Vagina (tissue), 2 donors: Measurements from ENCODE around the gene EFCAB11. TPM values are rescaled to one million over a fixed set of nuclear protein-coding genes. Genes with fewer than 3 reads are reported as not detected.
A peak's percentile ranks its signal among the peaks of the same experiment; 100 is the strongest.
"Not testable (repeated sequence)": the region's sequence is repeated elsewhere in the genome, so short reads cannot be mapped to it uniquely, and the experiment has no call there.

Source experiments
- DNase-seq, 2 donors: peaks; one replicate each; pipeline ENCODE4 v3.0.0-alpha.2; 2017; ENCODE audit errors: extremely low spot score in 2 of 2
- H3K27ac ChIP-seq: fragments of 200-600 bp; sonication (generic); one replicate; pipeline ENCODE4 v1.5.1; 2019
- H3K27me3 ChIP-seq: fragments of 200-600 bp; sonication (generic); one replicate; pipeline ENCODE4 v1.5.1; 2019
- H3K36me3 ChIP-seq, 2 donors: fragments of 200-600 bp; sonication (generic); one replicate each; pipeline ENCODE4 v1.5.1; 2017 to 2019
- H3K4me1 ChIP-seq: fragments of 200-600 bp; sonication (generic); one replicate; pipeline ENCODE4 v1.5.1; 2019
- H3K4me3 ChIP-seq, 2 donors: fragments of 200-600 bp; sonication (generic); 1 replicate in 1 of 2; 2 replicates in 1 of 2; pipeline ENCODE4 v1.5.1; 2016 to 2019
- H3K9me3 ChIP-seq: fragments of 200-600 bp; sonication (generic); one replicate; pipeline ENCODE4 v1.5.1; 2019
- CTCF ChIP-seq, 3 experiments: fragments of 450-650 bp in 2 of 3; fragments of 200-600 bp in 1 of 3; sonication (generic) in 1 of 3; IDR thresholded peaks; one replicate each; pipeline ENCODE4 v1.5.1; 2017 to 2019; ENCODE audit warnings: antibody characterized with exemption in 3 of 3, mild to moderate bottlenecking in 2 of 3, moderate library complexity in 2 of 3
- POLR2A ChIP-seq, 2 donors: fragments of 450-650 bp; IDR thresholded peaks; one replicate each; pipeline ENCODE4 v1.6.1; 2017; ENCODE audit warnings: antibody characterized with exemption in 2 of 2, mild to moderate bottlenecking in 2 of 2, moderate library complexity in 2 of 2
- POLR2AphosphoS5 ChIP-seq, 2 donors: sonication (generic); formaldehyde crosslinking; IDR thresholded peaks; one replicate each; pipeline ENCODE4 v1.9.0; 2017; ENCODE audit warnings: antibody characterized with exemption in 2 of 2, mild to moderate bottlenecking in 2 of 2, low read depth in 1 of 2; ENCODE audit not compliant: insufficient read depth in 1 of 2
- intact Hi-C: fragments of 100-400 bp; cut with DNase I; formaldehyde crosslinking; loops from one replicate; pipeline ENCODE4 v1.15.1; 2023
- total RNA-seq: library from RNA; depleted of rRNA; stranded (reverse); fragments of >200 nt; gene quantifications from one replicate; pipeline ENCODE4 v1.2.3, GENCODE V29; 2016

Gene EFCAB11
- total RNA-seq, 1 donor from 2014 or later, result 9.6 TPM

DNA sequence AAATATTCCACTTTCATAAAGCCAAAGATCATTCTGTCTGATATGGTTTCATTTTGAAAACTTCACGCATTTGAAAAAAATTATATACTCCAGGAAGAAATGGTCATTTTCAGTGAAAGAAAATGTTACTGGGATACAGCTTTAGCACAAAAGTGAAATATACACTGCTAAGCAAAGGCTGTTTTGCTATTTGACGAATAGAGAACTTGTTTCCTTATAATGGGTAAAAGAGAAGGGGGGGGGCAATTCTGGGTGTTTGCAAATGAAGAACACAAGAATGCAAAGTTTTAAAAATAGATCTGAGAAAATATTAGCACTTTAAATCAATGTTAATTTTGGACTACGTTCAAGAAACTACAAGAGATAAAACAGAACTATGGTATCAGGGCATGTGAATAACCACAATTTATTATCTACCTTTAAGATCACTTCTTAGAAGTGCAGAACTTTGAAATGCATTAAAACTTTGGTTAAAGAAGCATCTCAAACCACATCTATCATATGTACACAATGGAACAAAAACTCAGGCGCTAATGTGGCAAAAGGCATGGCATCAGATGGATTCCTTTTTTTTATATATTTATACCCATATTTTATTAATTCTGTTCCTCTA lies 51.1 kb downstream of the EFCAB11 start:
- no peak overlapping the region for H3K4me3 ChIP-seq
- no peaks in the 10 kb centered on the region for H3K9me3 ChIP-seq
- no peak overlapping the region for H3K27ac ChIP-seq
- DNase-seq, result no peak
- intact Hi-C loops, result no loop called here
- H3K4me1 ChIP-seq, result no peaks in the 10 kb centered on the region
- no peak for TF ChIP-seq POLR2A (IDR thresholded peaks at IDR 0.05)
- TF ChIP-seq CTCF (IDR thresholded peaks at IDR 0.05), result no peak
- no peak for TF ChIP-seq POLR2AphosphoS5 (IDR thresholded peaks at IDR 0.05; ENCODE audit: insufficient read depth in 1 of 2, low read depth in 1 of 2)
- no peaks in the 10 kb centered on the region for H3K27me3 ChIP-seq
- no peaks in the 10 kb centered on the region for H3K36me3 ChIP-seq

DNA sequence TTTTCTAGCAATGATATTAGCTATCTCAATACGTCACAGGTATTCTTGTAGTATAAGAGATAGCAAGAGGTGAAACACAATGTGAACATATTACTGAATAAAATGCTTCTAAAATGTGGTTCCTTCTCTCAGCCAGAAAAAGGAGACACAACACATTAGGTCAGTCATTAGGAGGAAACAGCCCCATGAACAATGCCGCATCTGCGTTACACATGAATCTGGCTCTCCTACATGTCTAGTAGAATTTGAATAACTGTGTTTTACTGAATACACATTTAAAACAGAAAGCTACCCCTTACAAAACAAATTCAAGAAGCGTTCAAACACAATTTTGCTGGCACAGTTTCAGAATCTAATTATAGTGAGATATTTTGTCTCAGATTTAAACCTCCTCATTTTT lies 51.6 kb downstream of the EFCAB11 start:
- no peak for DNase-seq
- H3K9me3 ChIP-seq, result no peaks in the 10 kb centered on the region
- H3K36me3 ChIP-seq, result no peaks in the 10 kb centered on the region
- no peaks in the 10 kb centered on the region for H3K27me3 ChIP-seq
- TF ChIP-seq POLR2AphosphoS5 (IDR thresholded peaks at IDR 0.05; ENCODE audit: insufficient read depth in 1 of 2, low read depth in 1 of 2), result no peak
- no peak overlapping the region for H3K4me3 ChIP-seq
- no peaks in the 10 kb centered on the region for H3K4me1 ChIP-seq
- H3K27ac ChIP-seq, result no peak overlapping the region
- intact Hi-C loops, result no loop called here

DNA sequence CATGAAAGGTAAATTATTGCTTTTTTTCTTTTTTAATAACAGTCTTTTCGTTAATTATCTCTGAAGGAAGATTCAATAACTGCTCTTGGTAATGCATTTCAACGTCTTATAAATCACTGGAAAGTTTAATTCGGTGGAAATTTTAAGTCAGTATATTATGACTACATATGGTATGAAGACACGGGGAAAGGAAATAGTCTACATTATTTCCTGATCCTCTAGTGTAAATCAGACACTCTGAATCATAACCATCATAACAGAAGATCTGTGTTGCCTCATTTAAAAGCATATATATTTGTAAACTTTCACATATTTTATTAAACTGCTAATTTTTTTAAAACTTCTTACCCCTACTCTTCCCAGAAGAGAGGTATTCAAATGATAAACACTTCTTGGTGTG lies 53.7 kb downstream of the EFCAB11 start:
- no peak overlapping the region for H3K4me3 ChIP-seq
- DNase-seq, result no peak
- intact Hi-C loops, result no loop called here
- no peak overlapping the region for H3K27ac ChIP-seq
- H3K4me1 ChIP-seq, result no peaks in the 10 kb centered on the region
- no peaks in the 10 kb centered on the region for H3K27me3 ChIP-seq
- H3K9me3 ChIP-seq, result no peaks in the 10 kb centered on the region
- no peaks in the 10 kb centered on the region for H3K36me3 ChIP-seq
- no peak for TF ChIP-seq CTCF (IDR thresholded peaks at IDR 0.05)
- TF ChIP-seq POLR2A (IDR thresholded peaks at IDR 0.05), result no peak
- TF ChIP-seq POLR2AphosphoS5 (IDR thresholded peaks at IDR 0.05; ENCODE audit: insufficient read depth in 1 of 2, low read depth in 1 of 2), result no peak

DNA sequence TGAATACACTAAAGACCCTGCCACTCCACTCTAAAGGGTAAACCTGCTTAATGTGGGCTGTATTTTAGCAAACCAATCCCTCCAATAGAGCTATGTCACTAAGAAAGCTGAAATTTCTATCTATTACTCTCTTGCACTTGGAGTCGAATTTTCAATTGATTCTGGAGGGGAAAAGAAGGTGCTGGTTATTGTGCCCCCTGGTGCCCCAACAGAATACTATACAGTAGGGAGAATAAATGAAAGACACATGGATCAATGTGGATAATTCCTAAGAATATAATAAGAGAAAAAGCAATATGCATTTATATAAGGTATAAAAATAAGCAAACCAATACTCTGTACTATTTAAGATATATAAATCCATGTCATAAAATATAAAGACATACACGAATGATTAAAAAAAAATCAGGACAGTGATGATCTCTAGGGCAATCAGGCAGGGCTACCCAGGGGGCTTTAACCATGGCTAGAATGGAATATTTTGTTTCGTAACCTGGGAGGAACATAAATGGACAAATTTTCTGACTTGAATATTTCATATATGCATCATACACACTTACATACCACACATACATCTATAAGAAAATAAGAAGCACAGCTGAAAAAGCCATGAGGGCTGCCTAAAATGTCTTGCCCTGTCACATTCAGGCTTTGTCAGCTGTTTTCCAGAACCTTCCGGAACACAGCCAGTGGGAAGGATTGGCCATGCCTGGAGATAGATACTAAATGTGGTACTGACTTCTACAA lies 54.4 kb downstream of the EFCAB11 start:
- intact Hi-C loops, result no loop called here
- no peaks in the 10 kb centered on the region for H3K36me3 ChIP-seq
- no peaks in the 10 kb centered on the region for H3K9me3 ChIP-seq
- DNase-seq, result no peak
- H3K27me3 ChIP-seq, result no peaks in the 10 kb centered on the region
- H3K27ac ChIP-seq, result no peak overlapping the region
- no peaks in the 10 kb centered on the region for H3K4me1 ChIP-seq
- TF ChIP-seq CTCF (IDR thresholded peaks at IDR 0.05) (peak in 1 of 3 experiments; percentile 41), POLR2AphosphoS5 (IDR thresholded peaks at IDR 0.05; ENCODE audit: insufficient read depth in 1 of 2, low read depth in 1 of 2) (no peak), POLR2A (IDR thresholded peaks at IDR 0.05) (no peak)
- no peak overlapping the region for H3K4me3 ChIP-seq

DNA sequence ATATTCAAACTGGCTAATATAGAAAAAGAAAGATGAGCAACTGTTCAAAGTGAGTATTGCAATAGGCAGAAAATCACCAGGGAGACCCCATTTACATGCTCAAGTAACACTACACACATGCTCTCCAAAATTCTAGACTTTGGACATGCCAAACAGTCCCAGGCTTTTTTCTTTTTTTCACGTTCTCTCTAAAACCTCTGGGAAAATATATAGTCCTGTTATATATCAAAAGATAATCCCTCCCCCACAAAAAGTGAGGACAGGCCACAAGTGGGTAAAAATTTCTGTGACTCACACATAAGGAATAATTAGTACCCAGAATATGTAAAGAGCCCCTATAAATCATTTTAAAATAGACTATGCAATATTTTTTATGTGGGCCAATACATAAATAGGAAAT lies 55.2 kb downstream of the EFCAB11 start:
- intact Hi-C loops, result no loop called here
- no peak for DNase-seq
- no peak for TF ChIP-seq POLR2AphosphoS5 (IDR thresholded peaks at IDR 0.05; ENCODE audit: insufficient read depth in 1 of 2, low read depth in 1 of 2)
- no peak for TF ChIP-seq CTCF (IDR thresholded peaks at IDR 0.05)
- no peak for TF ChIP-seq POLR2A (IDR thresholded peaks at IDR 0.05)
- H3K36me3 ChIP-seq, result no peaks in the 10 kb centered on the region
- H3K27me3 ChIP-seq, result no peaks in the 10 kb centered on the region
- H3K9me3 ChIP-seq, result no peaks in the 10 kb centered on the region
- H3K4me1 ChIP-seq, result no peaks in the 10 kb centered on the region
- H3K4me3 ChIP-seq, result no peak overlapping the region
- no peak overlapping the region for H3K27ac ChIP-seq

GRCh38 chr14:89893388-89893787 lies 61.1 kb downstream of the EFCAB11 start:
- H3K27ac ChIP-seq, H3K9me3 ChIP-seq, H3K27me3 ChIP-seq, DNase-seq, intact Hi-C loops, H3K36me3 ChIP-seq, H3K4me1 ChIP-seq, H3K4me3 ChIP-seq: not testable (repeated sequence)
